T-helper 2 cell treated with Interferon-gamma antibody and Interleukin-4, amounts not matched to agents 100 ng/mL and 5 ng/mL, for 36 hours (primary cell): ENCODE data around the gene MRPL44. TPM values are rescaled to one million over a fixed set of nuclear protein-coding genes. Genes with fewer than 3 reads are reported as not detected.
"Not testable (repeated sequence)": the region's sequence is repeated elsewhere in the genome, so short reads cannot be mapped to it uniquely, and the experiment has no call there.

ENCODE experiments used
- intact Hi-C: fragments of 100-400 bp; cut with micrococcal nuclease; formaldehyde crosslinking; loops from one replicate; pipeline ENCODE4 v1.15.1; 2023
- total RNA-seq: library from RNA; stranded (reverse); gene quantifications from 2 replicates; pipeline ENCODE4 v1.2.3, GENCODE V29; 2022

MRPL44 gene
- total RNA-seq, 1 donor from 2014 or later = 30.0 TPM

GRCh38 chr2:223999862-224000261 is 42.6 kb downstream of the MRPL44 start:
- intact Hi-C loops = no loop called here

- intact Hi-C loops = not testable (repeated sequence)
These were observed 43.4 kb downstream of the MRPL44 start for GRCh38 chr2:224000662-224001061.

- intact Hi-C loops = no loop called here
These were observed 46.9 kb downstream of the MRPL44 start for GRCh38 chr2:224004105-224004695.

GRCh38 chr2:224008702-224009261 is 51.5 kb downstream of the MRPL44 start:
- intact Hi-C loops = no loop called here

GRCh38 chr2:224009605-224010315 is 52.5 kb downstream of the MRPL44 start:
- intact Hi-C loops = loop anchor here (2.0 kb wide), 1 partner anchor 15 kb away; no protein-coding TSS in a partner anchor

GRCh38 chr2:224011837-224012236 is 54.6 kb downstream of the MRPL44 start:
- intact Hi-C loops = loop anchor here (2.0 kb wide), 1 partner anchor 13 kb away; no protein-coding TSS in a partner anchor

GRCh38 chr2:224014336-224014735 is 57.1 kb downstream of the MRPL44 start:
- intact Hi-C loops = no loop called here

- intact Hi-C loops = no loop called here
These were observed 59.7 kb downstream of the MRPL44 start for GRCh38 chr2:224016963-224017362.

Other genes starting within 250 kb of the MRPL44 start
- 8.8 and 10.8 TPM in 2 replicates for gene AP1S3, start 119.9 kb upstream of the MRPL44 start, total RNA-seq
- gene WDFY1, start 12.1 kb upstream of the MRPL44 start, total RNA-seq = 58.2 and 59.7 TPM in 2 replicates
- 14.4 and 15.1 TPM in 2 replicates for gene SERPINE2, start 81.8 kb downstream of the MRPL44 start, total RNA-seq